Upper lobe of left lung (tissue), 6 donors: ENCODE results near the gene LYRM4. TPM values are rescaled to one million over a fixed set of nuclear protein-coding genes. Genes with fewer than 3 reads are reported as not detected.
A peak's percentile ranks its signal among the peaks of the same experiment; 100 is the strongest.

Experiments used
- ATAC-seq, 2 donors: fragments of 200-7000 bp; cut with Tn5 transposase; one replicate each; pipeline ENCODE4 v1.9.1; 2022; ENCODE audit warnings: mild to moderate bottlenecking in 2 of 2, moderate library complexity in 2 of 2; ENCODE audit not compliant: low FRiP score in 2 of 2
- DNase-seq, 2 donors: peaks; one replicate each; pipeline ENCODE4 v3.0.0-alpha.2; 2019 to 2020
- H3K27ac ChIP-seq, 4 donors: fragments of 200-600 bp; sonication (generic); one replicate each; pipeline ENCODE4 v1.5.1; 2016 to 2019
- H3K27me3 ChIP-seq, 4 donors: fragments of 200-600 bp; sonication (generic); one replicate each; pipeline ENCODE4 v1.5.1; 2017 to 2019
- H3K36me3 ChIP-seq, 4 donors: fragments of 200-600 bp; sonication (generic); one replicate each; pipeline ENCODE4 v1.5.1; 2016 to 2019
- H3K4me1 ChIP-seq, 4 donors: fragments of 200-600 bp; sonication (generic); one replicate each; pipeline ENCODE4 v1.5.1; 2018 to 2019
- H3K4me3 ChIP-seq, 4 donors: fragments of 200-600 bp; sonication (generic); one replicate each; pipeline ENCODE4 v1.5.1; 2017 to 2019; ENCODE audit warnings: mild to moderate bottlenecking in 2 of 4, moderate library complexity in 1 of 4
- H3K9me3 ChIP-seq, 4 donors: fragments of 200-600 bp; sonication (generic); one replicate each; pipeline ENCODE4 v1.5.1; 2018 to 2019
- EP300 ChIP-seq, 4 donors: sonication (generic); formaldehyde crosslinking; IDR thresholded peaks; one replicate each; pipeline ENCODE4 v1.5.1; 2017; ENCODE audit warnings: antibody characterized with exemption in 4 of 4, control low read depth in 2 of 4
- POLR2A ChIP-seq, 4 donors: fragments of 450-650 bp; IDR thresholded peaks; one replicate each; pipeline ENCODE4 v1.5.1; 2016 to 2017; ENCODE audit warnings: antibody characterized with exemption in 4 of 4, mild to moderate bottlenecking in 2 of 4
- POLR2AphosphoS5 ChIP-seq, 2 donors: sonication (generic); formaldehyde crosslinking; IDR thresholded peaks; one replicate each; pipeline ENCODE4 v1.5.1; 2017; ENCODE audit warnings: antibody characterized with exemption in 2 of 2
- WGBS, 2 donors: methylation state at CpG; one replicate each; pipeline ENCODE4 v1.1.5; 2017 to 2018; 5-methylcytosine and 5-hydroxymethylcytosine counted together
- total RNA-seq, 6 donors: library from RNA; depleted of rRNA in 4 of 6; stranded (reverse); fragments of >200 nt in 4 of 6; gene quantifications; one replicate each; pipeline versions ENCODE4 v1.1.0 to v1.2.1, GENCODE V29; 2016 to 2021
- TF ChIP-seq, protein P1 (sequence below), 6 experiments: fragments of 450-650 bp in 4 of 6; fragments of 200-600 bp in 2 of 6; sonication (generic) in 2 of 6; IDR thresholded peaks; one replicate each; pipeline ENCODE4 v1.5.1; 2016 to 2019; ENCODE audit warnings: antibody characterized with exemption in 6 of 6
- donor health status: DM: no; HTN: no; CAD: no; lungs with moderate emphysema.
- donor health status: DM: no; HTN: yes; CAD: no; lungs with severe emphysema.

The LYRM4 gene
- total RNA-seq, 6 donors from 2014 or later, result 5.8 to 24.1 (median 15.9) TPM

DNA sequence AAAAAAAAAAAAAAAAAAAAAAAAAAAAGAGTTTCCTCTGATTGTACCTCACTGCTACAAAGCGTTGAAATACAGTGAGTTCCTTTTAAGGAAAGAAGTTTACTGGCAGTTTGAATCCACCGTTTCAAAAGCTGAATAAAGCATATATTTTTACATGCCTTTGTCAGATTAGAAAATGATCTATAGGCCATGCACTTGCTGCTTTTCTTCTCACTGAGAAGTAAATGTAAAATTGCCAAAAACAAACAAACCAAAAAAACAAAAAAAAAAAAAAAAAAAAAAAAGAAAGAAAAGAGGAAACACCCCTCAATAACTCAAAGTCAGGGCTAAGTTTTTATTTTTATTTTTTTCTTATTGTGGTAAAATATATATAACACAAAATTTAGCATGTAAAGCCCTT is 81.9 kb downstream of the LYRM4 start:
- Histone ChIP-seq H3K9me3 (no peaks in the 10 kb centered on the region), H3K27ac (no peak overlapping the region), H3K4me3 (no peak overlapping the region), H3K27me3 (no peaks in the 10 kb centered on the region), H3K36me3 (no peaks in the 10 kb centered on the region), H3K4me1 (peaks cover 0 to 14% (median 7%) of the 10 kb centered on the region in 4 donors)
- no peak for ATAC-seq
- 37 to 61% methylated on average over 2 of the region's 2 CpGs for WGBS, 2 donors
- TF ChIP-seq POLR2AphosphoS5 (IDR thresholded peaks at IDR 0.05) (no peak), EP300 (IDR thresholded peaks at IDR 0.05) (no peak), POLR2A (IDR thresholded peaks at IDR 0.05) (no peak)
- TF ChIP-seq, protein P1, sequence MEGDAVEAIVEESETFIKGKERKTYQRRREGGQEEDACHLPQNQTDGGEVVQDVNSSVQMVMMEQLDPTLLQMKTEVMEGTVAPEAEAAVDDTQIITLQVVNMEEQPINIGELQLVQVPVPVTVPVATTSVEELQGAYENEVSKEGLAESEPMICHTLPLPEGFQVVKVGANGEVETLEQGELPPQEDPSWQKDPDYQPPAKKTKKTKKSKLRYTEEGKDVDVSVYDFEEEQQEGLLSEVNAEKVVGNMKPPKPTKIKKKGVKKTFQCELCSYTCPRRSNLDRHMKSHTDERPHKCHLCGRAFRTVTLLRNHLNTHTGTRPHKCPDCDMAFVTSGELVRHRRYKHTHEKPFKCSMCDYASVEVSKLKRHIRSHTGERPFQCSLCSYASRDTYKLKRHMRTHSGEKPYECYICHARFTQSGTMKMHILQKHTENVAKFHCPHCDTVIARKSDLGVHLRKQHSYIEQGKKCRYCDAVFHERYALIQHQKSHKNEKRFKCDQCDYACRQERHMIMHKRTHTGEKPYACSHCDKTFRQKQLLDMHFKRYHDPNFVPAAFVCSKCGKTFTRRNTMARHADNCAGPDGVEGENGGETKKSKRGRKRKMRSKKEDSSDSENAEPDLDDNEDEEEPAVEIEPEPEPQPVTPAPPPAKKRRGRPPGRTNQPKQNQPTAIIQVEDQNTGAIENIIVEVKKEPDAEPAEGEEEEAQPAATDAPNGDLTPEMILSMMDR (IDR thresholded peaks at IDR 0.05), result no peak
- no peak for DNase-seq

- WGBS, 2 donors, result 79 to 90% methylated on average over 5 to 6 of the region's 6 CpGs
- DNase-seq, result no peak
- H3K36me3 ChIP-seq, result no peaks in the 10 kb centered on the region
- ATAC-seq, result no peak
- no peaks in the 10 kb centered on the region for H3K9me3 ChIP-seq
- peak overlapping the region in 1 of 4 donors; percentile 22 for H3K27ac ChIP-seq
- no peaks in the 10 kb centered on the region for H3K27me3 ChIP-seq
- H3K4me3 ChIP-seq, result no peak overlapping the region
- H3K4me1 ChIP-seq, result peaks cover 0 to 28% (median 12%) of the 10 kb centered on the region in 4 donors
- TF ChIP-seq POLR2A (IDR thresholded peaks at IDR 0.05) (no peak), POLR2AphosphoS5 (IDR thresholded peaks at IDR 0.05) (no peak), EP300 (IDR thresholded peaks at IDR 0.05) (no peak)
- TF ChIP-seq, protein P1 (IDR thresholded peaks at IDR 0.05), result no peak
Measured at GRCh38 chr6:5175635-5176034, 85.1 kb downstream of the LYRM4 start.

DNA sequence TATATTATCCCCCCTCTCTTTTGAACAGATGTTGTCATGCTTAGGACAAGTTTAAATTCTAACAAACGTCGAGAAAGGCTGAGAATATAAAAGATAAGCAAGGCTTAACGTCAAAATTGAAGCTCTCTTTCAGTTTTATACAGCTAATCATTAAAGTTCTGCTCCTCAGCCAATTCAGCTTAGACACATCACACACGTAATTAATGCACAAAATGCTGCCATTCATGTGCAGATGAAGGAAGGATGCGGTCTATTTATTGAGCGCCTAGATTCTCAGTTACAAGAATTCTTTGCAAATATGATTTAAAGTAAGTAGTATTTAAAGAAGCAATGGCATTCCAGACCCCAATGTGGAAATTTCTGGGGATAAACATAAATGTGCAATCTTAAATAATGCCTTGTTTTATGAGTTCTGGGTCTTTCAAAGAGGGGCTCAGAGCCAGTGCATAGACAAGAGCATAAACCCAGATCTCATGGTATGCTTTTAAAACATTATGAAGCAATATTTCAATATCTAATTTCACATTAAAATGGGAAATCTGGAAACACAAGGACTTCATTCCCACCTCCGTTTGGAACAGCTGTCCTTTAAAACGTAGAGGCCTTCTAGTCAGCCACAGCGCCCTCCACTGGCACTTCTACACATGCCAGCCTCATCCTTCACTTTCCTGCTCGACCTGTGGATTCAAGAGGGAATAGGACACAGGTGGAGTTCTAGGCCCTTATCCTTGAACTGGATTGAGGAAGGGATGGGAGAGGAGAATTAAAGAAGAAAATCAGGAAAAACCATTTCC is 85.8 kb downstream of the LYRM4 start:
- Histone ChIP-seq H3K27ac (peak overlapping the region in 3 of 4 donors; percentile 19 to 53 (median 49)), H3K27me3 (no peaks in the 10 kb centered on the region), H3K4me3 (no peak overlapping the region), H3K4me1 (peaks cover 0 to 28% (median 12%) of the 10 kb centered on the region in 4 donors), H3K36me3 (no peaks in the 10 kb centered on the region), H3K9me3 (no peaks in the 10 kb centered on the region)
- ATAC-seq (no peak), DNase-seq (no peak)
- WGBS, 2 donors, result 48 to 52% methylated on average over 10 of the region's 10 CpGs
- no peak for TF ChIP-seq POLR2AphosphoS5 (IDR thresholded peaks at IDR 0.05)
- TF ChIP-seq, protein P1 (IDR thresholded peaks at IDR 0.05), result peak in 1 of 6 experiments; percentile 9

- Histone ChIP-seq H3K27ac (peak overlapping the region in 3 of 4 donors; percentile 5 to 53 (median 49)), H3K36me3 (no peaks in the 10 kb centered on the region), H3K27me3 (no peaks in the 10 kb centered on the region), H3K4me3 (peak overlapping the region in 1 of 4 donors; percentile 5), H3K4me1 (peaks cover 0 to 28% (median 12%) of the 10 kb centered on the region in 4 donors), H3K9me3 (no peaks in the 10 kb centered on the region)
- WGBS, 2 donors, result 27 to 30% methylated on average over 6 of the region's 6 CpGs
- ATAC-seq (no peak), DNase-seq (no peak)
- TF ChIP-seq POLR2A (IDR thresholded peaks at IDR 0.05), result no peak
- no peak for TF ChIP-seq POLR2AphosphoS5 (IDR thresholded peaks at IDR 0.05)
- no peak for TF ChIP-seq EP300 (IDR thresholded peaks at IDR 0.05)
- TF ChIP-seq, protein P1 (IDR thresholded peaks at IDR 0.05), result no peak
Measured at GRCh38 chr6:5174244-5174643, 86.5 kb downstream of the LYRM4 start.
